ENCODE measurements around the gene PYGO2. TPM values are rescaled to one million over a fixed set of nuclear protein-coding genes. Genes with fewer than 3 reads are reported as not detected.
A peak's percentile ranks its signal among the peaks of the same experiment; 100 is the strongest.

Gene PYGO2
- total RNA-seq: 16.0 TPM
- long read RNA-seq, transcript PYGO2-202 (3 exons, 3,146 nt): major isoform, 18 of 23 reads
- long read RNA-seq, partial matches to known transcripts: 0 of 23 reads
- long read RNA-seq, other reads (novel, unspliced or antisense): 5 of 23 reads

DNA sequence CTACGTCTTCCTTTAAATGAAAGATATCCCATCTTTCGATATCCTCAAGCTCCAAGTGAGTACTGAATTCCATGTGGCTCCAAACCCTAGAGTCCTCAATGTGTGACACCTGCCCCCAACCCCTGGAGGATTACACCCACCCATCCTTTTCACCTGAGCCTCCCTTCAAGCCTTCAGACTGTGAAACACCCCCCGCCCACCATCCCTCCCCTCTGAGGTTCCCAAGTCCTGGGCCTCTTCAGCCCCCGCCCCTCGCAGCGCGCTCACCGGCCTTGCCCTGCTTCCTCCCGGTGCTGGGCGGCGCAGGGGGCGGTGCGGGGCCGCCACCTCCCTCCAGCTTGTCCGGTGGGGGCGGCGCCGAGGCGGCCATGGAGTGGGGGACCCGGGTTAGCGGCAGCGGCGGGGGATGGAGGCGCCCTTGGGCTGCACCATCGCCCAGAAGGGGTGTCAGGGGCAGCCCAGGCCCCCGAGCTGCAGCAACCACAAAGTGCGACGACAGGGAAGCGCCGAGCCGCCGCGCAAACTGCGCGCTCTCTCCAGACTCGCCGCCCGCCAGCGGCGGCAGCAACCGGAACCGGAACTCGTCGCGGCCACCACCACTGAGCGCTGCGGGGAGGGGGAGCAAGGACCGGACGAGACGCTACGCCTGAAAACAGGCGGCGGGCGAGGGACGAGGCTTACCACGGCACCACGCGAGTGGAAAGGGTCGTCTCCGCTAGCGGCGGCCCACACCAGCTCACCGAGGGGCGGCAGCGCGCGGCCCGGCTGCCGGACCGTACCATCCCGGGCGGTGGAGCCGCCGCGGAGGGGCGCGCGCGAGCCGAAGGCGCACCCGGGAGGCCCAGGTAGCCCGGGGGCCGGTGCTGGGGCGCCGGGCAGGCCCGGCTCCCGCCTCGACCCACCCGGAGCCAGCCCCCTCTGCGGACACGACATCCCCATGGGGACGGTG, at the start of gene PYGO2:
Gene PYGO2, minus strand, starts transcription at position 576 of the 949 bp plus-strand sequence. Its CDS starts 206 bp downstream, at position 370.
- intact Hi-C loops (cut with DNase I): loop anchor here (5.0 kb wide), 2 partner anchors 41 to 101 kb away; partner anchors contain the start of genes EFNA4 and ZBTB7B
- DNase-seq (ENCODE audit: missing footprints) (peak; percentile 93), ATAC-seq (peak; percentile 87)

DNA sequence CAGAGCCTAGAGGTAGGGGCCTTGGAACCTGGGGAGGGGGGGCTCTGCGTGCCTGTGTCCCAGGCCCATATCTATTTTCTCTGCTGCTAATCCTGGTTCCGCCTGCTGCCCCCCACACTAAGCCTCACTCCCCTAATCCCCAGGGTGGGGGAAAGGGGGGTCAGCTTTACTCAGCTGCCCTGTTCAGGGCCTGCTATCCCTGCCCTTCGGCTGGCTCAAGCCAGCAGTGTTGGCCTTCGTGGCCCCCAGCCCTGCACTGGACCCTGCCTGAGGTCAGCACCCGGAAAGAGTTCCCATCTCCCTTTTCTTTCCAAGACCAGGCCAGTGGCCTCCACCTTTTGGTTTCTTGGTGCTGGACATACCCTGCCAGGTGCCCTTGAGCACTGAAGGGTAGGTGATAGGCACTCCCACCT, 49.4 kb upstream of the PYGO2 start:
- intact Hi-C loops (cut with DNase I): no loop called here
- DNase-seq (ENCODE audit: missing footprints) (peak; percentile 9), ATAC-seq (no peak)

GRCh38 chr1:155010211-155010918, 48.8 kb upstream of the PYGO2 start:
- peak; percentile 40 for DNase-seq (ENCODE audit: missing footprints)
- intact Hi-C loops (cut with DNase I): no loop called here

DNA sequence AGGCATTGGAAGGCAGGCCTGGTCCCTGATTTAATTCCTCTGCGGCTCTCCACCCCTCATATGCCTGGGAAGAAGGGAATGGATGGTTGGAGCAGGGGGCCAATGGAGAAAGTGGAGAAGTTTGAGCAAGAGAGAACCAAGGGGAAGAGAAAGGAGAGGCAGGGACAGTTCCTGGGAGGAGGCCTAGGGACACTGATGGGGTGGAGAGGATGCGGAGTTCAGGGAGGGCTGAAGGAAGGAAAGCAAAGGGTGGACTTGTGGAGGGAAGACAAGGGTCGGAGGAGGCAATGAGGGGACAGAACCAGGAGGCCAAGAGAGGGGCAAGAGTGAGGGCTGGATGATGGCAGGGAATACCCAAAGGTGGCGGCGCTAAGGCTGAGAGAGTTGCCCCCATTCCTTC, 48.2 kb upstream of the PYGO2 start:
- DNase-seq (ENCODE audit: missing footprints) (no peak), ATAC-seq (no peak)
- intact Hi-C loops (cut with DNase I): no loop called here

More at GRCh38 chr1:155010211-155010918, 48.8 kb upstream of the PYGO2 start:
- no peak for ATAC-seq

GRCh38 chr1:155009221-155009711, 47.7 kb upstream of the PYGO2 start:
- intact Hi-C loops (cut with DNase I): no loop called here
- peak; percentile 17 for DNase-seq (ENCODE audit: missing footprints)
- ATAC-seq: no peak

- DNase-seq (ENCODE audit: missing footprints) (peak; percentile 73), ATAC-seq (no peak)
- intact Hi-C loops (cut with DNase I): no loop called here
Measured at GRCh38 chr1:155008015-155008941, 46.7 kb upstream of the PYGO2 start.

DNA sequence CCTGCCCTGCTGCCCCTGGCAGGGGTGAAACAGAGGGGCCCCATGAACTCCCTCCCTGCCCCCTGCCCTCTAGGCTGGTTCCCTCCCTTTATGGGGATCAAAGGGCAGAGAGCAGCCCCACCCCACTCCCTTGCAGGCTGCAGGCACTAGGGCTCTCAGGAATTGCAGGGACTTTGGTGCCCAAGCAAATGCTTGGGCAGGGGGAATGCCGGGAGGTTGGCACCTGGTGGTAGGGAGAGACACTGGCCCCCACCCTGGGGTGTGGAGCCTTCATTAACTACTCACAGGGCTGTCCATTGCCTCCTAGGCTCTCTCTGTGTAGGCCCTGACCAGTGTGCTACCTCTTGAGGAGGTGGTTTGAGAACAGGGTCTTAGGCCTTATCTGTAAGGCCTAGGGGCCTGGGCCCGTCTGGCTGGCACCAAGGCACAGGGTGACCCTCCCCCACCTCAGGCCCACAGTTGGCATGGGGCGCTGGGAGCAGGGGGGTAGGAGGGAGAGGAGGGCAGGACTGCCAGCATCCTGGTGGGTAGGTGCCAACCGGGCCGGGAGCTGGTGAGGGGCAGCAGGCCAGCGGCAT, 45.8 kb upstream of the PYGO2 start:
- intact Hi-C loops (cut with DNase I): no loop called here
- ATAC-seq: peak; percentile 34
- peak; percentile 88 for DNase-seq (ENCODE audit: missing footprints)

GRCh38 chr1:155006601-155007101, 45.1 kb upstream of the PYGO2 start:
- intact Hi-C loops (cut with DNase I): no loop called here
- DNase-seq (ENCODE audit: missing footprints) (peak; percentile 66), ATAC-seq (no peak)

- intact Hi-C loops (cut with DNase I): no loop called here
- peak; percentile 30 for ATAC-seq
- DNase-seq (ENCODE audit: missing footprints): peak; percentile 87
Measured at GRCh38 chr1:155005076-155006011, 43.8 kb upstream of the PYGO2 start.

- no peak for ATAC-seq
- intact Hi-C loops (cut with DNase I): loop anchor here (5.0 kb wide), 1 partner anchor 42 kb away; the partner anchor contains the start of gene PYGO2
- DNase-seq (ENCODE audit: missing footprints): no peak
Measured at GRCh38 chr1:155004352-155005075, 42.9 kb upstream of the PYGO2 start.

DNA sequence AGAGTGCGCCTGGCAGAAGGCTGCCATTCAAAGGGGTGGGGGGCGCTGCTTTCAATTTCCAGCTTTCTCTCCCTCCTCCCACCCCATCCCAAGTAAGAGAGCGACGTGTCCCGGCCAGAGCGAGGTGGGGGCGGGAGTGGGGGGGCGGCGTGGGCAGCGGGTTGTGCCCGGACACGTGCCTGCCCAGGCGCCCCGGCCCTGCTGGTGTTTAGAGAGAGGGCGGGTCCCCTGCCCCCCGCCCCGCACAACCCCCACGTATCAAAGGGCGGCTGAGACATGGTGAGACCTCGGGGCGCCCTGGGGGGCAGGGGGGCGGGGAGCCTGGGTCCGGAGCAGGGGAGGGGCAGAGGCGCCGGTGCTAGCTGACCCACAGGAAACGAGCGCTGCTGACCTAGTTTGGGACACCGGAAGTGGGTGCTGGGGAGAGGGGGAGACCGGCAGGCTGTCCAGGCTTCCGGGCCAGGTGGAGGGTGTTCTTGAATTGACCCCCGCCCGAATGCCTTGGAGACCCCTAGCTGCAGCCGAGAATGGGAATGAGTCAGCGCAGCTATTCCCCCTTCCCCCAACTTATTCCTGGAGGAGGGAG, 42.3 kb upstream of the PYGO2 start:
- no peak for DNase-seq (ENCODE audit: missing footprints)
- intact Hi-C loops (cut with DNase I): loop anchor here (2.0 to 5.0 kb wide), 2 partner anchors 21 to 42 kb away; partner anchors contain the start of genes FLAD1 and PYGO2
- peak; percentile 4 for ATAC-seq

DNA sequence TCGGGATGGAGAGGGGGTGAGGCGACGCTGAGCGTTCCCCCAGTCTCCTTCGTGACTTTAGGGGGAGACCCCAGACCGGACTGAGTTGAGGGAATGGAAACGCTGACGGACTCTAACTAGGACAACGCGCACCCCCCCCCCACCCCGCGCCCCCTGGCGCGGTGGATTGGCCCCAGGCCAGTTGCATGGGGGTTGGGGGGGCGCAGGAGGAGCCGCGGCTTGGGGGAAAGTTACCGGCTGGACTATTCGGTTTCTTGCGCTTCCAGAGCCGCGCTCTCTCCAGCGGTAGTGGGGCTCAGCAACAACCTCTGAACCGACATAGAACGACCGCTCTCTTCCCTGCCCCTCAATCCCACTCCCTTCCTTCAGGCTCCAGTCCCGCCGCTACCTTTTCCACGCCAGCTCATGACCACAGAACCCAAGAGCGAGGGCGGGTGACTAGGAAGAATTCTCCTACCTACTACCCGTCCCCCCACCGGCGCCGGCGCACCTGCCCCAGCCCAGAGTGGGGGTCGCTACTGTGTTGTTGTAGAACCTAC, 41.7 kb upstream of the PYGO2 start:
- DNase-seq (ENCODE audit: missing footprints): no peak
- intact Hi-C loops (cut with DNase I): loop anchor here (2.0 to 5.0 kb wide), 2 partner anchors 20 to 41 kb away; partner anchors contain the start of genes FLAD1 and PYGO2

GRCh38 chr1:155002464-155003226, 41.1 kb upstream of the PYGO2 start, which contains the start of gene ZBTB7B:
Gene ZBTB7B, plus strand, starts transcription at chr1:155002802. Its CDS starts 11,859 bp downstream, at chr1:155014661.
- DNase-seq (ENCODE audit: missing footprints) (no peak), ATAC-seq (peak; percentile 5)
- intact Hi-C loops (cut with DNase I): loop anchor here (2.0 to 5.0 kb wide), 2 partner anchors 20 to 40 kb away; partner anchors contain the start of genes FLAD1 and PYGO2

More for the DNA sequence above, 41.7 kb upstream of the PYGO2 start:
- no peak for ATAC-seq

Measured in Right ventricle myocardium inferior (tissue), 1 donor.